ENCODE results near the gene EIPR1.

The EIPR1 gene

GRCh38 chr2:3322311-3322970 lies 55.2 kb downstream of the EIPR1 start:
- no peak for DNase-seq

DNA sequence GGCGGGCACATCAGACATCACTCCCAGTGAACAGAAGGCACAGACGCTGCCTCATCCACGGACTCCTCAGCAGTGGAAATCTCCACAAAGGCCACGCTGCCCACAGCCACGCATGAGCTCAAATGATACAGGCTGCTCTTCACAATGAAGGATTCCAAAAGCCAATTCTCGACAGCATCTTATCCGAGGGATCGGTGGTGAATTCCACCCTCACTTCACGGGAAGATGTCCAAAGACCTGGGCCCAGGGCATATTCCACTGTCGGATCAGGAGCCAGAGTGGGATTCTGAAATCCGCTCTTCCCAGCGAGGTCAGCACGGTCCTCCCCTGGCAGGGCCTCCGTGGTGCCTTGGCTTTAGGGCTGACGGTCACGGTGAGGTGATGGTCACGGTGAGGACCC lies 55.8 kb downstream of the EIPR1 start:
- DNase-seq, result no peak

DNA sequence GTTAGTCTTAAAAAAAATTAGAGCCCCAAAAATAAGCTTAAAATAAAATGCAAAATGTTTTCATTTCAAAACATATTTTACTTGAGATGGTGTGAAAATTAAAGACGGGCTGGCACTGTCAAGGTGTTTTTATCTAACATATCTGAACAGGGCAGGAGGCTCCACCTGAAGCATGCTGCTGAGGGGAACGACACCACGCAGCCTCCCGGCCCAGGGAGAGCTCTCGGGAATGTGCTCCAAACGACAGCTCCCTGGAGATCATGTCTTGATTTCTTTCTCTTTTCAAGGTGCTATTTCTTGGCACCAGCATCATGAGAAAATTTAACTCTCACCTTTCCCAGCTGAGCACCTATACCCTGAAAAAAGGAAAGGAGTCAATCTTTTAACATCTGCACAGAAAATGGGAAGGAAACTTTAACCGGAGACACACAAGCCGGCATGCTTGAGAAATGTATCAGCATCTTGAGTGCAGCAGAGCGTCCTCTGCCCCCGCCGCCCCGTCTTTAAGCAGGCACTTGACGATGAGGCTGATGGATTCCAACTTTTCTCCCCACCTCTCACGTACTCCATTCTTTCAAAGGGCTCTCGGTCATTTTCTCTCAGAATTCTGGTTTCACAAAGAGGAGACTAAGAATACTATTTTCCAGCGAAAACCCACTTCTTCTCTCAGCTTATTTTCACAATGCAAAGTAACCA lies 56.6 kb downstream of the EIPR1 start:
- no peak for DNase-seq

GRCh38 chr2:3319745-3320566 lies 57.7 kb downstream of the EIPR1 start:
- no peak for DNase-seq

DNA sequence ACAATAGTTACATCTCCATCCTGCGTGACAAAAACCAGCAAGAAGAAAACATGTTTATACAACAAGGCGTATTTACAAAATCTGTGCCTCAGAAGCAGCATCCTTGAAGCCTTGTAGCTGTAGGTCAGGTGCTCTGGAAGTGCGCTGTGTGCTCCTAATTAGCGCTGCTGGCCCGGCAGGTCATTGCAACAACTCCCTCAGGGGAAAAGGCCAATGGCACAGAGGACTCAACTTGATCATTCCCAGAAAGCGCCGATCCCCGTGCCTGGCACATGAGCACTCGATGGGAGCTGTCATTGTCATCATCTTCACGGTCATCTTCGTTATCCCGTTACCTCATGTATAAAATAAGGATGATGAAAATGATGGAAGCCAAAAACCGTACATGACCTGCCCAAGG lies 58.5 kb downstream of the EIPR1 start:
- no peak for DNase-seq

DNA sequence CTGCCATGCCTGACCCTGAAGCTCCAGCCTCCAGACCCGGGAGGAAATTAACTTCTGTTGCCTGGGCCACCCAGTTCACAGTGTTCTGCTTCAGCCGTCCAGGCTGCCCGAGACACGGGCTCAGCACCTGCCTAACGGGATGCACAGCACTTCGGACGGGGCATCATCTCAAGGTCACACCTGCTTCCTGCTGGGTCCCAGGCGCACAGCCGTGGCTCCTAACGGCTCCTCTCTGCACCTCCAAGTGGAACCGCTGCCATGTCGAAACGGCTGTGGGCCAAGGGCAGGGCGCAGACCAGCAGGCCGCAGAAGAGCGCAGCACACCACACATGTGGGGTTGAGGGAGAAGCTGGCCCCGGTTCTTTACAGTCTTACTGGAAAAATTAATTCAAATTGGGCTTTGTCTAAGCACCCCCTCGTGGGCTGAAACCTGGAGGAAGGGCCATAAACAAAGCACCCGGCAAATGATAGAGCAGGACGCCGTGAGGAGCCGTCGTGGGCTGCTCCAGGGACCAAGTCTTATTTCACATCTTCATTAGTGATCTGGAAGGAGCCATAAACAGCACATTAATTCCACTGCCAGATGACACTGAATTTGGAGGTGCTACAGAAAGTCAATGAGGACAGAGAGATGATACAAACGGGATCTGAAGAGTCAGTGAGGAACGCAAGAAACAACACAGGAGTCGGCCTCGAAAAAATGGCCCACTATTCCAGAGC lies 59.6 kb downstream of the EIPR1 start:
- no peak for DNase-seq

GRCh38 chr2:3317277-3317685 lies 60.3 kb downstream of the EIPR1 start:
- DNase-seq, result no peak

DNA sequence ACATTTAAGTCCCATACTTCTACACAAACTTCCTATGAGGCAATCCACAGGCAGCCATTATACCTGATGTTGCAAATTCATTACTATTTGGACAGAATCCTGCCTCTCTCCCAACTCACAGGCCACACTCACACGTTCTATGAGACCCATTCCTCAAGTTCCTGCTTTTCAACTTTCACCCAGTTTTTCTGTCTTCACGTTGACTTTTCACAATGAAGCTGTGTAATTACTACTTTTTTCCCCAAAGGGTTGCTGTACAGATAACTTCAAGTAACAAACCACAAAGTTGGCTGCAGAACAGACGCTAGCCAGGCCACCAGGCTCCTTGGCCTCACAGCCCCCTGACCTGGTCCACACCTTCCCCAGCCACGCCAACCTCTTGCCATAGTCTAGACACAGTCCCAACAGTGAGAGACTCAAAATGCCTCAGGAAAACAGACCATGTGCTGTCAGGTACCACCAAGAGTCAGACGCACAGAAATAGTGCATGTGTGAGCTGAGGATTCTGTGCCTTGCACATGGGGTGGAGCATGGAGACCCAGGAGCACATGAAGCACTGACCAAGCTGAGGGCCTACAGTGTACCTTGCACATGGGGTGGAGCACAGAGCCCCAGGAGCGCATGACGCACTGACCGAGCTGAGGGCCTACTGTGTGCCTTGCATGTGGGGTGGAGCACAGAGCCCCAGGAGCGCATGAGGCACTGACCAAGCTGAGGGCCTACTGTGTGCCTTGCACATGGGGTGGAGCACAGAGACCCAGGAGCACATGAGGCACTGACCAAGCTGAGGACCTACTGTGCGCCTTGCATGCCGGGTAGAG lies 61.0 kb downstream of the EIPR1 start:
- no peak for DNase-seq

GRCh38 chr2:3314626-3315025 lies 63.0 kb downstream of the EIPR1 start:
- DNase-seq, result no peak

DNA sequence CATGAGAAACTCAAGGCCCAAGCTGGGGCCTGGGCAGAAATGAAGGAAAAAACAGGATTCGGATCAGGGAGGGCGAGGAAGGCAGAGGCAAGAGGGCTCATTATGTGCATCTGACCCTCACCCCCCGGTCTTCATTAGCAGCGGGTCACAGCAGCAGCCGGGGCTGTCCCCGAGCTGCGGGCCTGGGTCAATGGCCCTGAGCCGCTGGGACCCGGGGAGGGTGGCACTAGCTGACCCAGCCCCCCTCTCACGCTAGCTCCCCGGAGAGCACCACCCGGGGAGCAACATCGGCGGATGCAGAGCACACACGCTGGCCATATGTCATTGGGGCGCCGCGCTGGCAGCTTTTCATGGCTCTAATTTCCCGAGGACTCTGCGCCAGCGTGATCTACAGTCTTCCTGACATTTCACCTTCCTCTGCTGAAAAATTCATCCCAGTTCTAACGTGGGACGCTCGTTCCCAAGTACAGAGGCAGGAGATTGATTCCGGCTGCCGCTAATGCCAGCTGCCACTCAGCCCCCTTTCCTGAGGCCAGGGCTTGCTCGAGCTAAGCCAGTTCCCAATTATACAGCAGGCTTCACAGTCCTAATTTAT lies 63.7 kb downstream of the EIPR1 start:
- DNase-seq, result peak; percentile 67

GRCh38 chr2:3312576-3313345 lies 64.9 kb downstream of the EIPR1 start:
- no peak for DNase-seq

- DNase-seq, result no peak
These were observed 66.0 kb downstream of the EIPR1 start for GRCh38 chr2:3311601-3312000.

- DNase-seq, result no peak
These were observed 67.9 kb downstream of the EIPR1 start for GRCh38 chr2:3309496-3310355.

- no peak for DNase-seq
These were observed 69.7 kb downstream of the EIPR1 start for GRCh38 chr2:3307901-3308300.

DNA sequence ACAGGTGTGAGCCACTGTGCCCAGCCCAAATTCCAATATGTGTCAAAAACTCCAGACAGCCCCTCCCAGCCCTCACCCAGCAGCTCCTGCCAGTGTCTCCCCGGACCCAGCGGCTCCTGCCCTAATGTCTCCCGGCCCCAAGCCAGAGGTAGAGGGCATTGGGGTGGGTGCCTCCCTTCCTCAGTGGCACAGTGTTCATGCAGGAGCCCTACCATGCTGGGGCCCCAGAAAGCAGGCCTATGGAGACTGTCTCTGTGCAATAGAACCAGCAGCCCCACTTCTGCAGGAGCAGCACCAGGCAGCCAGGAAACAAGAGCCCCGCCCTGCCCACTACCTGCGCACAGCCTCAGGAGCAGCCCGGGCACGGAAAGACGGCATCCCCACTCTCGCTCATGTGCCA lies 70.4 kb downstream of the EIPR1 start:
- DNase-seq, result no peak

DNA sequence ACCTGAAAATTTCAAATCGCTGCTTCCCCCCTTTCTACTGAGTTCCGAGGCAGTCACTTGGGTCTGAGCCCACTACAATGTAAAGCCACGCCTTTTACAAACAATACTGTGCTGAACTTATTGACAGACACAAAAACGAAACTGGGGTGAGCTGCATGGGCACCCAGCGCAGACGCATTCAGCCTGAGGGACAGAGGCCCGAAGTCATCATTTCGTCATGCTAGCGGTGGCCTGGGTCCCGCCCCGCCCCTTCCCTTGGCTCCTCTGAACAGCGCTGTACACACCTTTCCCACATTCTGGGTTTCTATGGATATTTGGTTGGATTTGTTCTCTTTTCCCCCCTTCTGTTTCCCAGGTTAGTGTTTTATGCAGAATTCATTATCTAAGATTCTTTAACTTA lies 71.7 kb downstream of the EIPR1 start:
- DNase-seq, result no peak

GRCh38 chr2:3305431-3305830 lies 72.2 kb downstream of the EIPR1 start:
- DNase-seq, result no peak

- DNase-seq, result peak; percentile 91
These were observed 73.8 kb downstream of the EIPR1 start for GRCh38 chr2:3303583-3304406.

Data from NCI-H2171 (cell line).